ENCODE results near the gene ODAD3. TPM values are rescaled to one million over a fixed set of nuclear protein-coding genes. Genes with fewer than 3 reads are reported as not detected.

Gene ODAD3
- 0.54 TPM for polyA plus RNA-seq (2012; ENCODE audit: insufficient read length, low read depth)

DNA sequence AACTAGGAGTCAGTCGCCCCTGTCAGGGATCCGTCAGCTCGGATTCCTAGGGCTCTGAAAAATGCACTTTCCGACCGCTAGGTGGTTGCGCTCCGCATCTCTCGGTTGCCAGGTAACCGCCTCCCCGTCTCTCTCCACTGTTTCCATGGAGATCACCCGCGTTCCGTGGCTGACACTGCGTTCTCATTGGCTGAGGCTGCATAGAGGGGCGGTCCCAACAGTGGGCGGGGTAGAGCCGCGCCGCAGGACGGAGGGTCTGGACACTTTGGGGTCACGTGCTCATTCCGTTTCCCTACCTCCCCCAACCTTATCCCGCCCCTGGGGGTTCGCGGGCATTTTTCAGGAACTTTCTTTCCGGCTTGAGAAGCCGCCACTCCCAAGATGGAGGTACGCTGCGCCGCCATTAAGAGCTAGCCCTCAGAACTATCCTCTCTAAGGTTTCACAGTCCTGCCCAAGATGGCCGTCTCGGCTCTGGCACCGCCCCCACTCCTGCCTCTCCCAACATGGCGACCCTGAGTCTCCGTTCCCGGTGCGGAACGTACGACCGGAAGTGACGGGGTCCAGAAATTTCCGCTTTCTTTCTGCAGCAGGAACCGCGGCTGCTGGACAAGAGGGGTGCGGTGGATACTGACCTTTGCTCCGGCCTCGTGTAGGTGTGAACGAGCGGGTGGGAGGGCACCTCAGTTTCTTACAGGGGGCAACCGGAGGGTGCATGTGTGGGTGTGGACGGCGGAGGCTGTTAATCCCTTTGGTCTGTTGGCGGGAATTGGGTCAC lies at the start of gene ODAD3, which contains the start of gene PRKCSH:
Gene ODAD3, minus strand, starts transcription at position 65 of the 776 bp plus-strand sequence. CDS start 105 bp downstream, outside the sequence.
Gene PRKCSH, plus strand, starts transcription at position 579 of the 776 bp plus-strand sequence. CDS start 483 bp downstream, outside the sequence.
- peak; percentile 29 for TF ChIP-seq FOXP2 (optimal IDR thresholded peaks at IDR 0.05; ENCODE audit: borderline replicate concordance, extremely low read depth, extremely low read length, insufficient read depth)
- peak; percentile 90 for TF ChIP-seq POLR2AphosphoS5 (IDR thresholded peaks at IDR 0.05; ENCODE audit: low read depth, low read length)
- no peak for TF ChIP-seq SIN3A (IDR thresholded peaks at IDR 0.05; ENCODE audit: borderline replicate concordance, insufficient read depth, low read length)
- TF ChIP-seq, protein P1, sequence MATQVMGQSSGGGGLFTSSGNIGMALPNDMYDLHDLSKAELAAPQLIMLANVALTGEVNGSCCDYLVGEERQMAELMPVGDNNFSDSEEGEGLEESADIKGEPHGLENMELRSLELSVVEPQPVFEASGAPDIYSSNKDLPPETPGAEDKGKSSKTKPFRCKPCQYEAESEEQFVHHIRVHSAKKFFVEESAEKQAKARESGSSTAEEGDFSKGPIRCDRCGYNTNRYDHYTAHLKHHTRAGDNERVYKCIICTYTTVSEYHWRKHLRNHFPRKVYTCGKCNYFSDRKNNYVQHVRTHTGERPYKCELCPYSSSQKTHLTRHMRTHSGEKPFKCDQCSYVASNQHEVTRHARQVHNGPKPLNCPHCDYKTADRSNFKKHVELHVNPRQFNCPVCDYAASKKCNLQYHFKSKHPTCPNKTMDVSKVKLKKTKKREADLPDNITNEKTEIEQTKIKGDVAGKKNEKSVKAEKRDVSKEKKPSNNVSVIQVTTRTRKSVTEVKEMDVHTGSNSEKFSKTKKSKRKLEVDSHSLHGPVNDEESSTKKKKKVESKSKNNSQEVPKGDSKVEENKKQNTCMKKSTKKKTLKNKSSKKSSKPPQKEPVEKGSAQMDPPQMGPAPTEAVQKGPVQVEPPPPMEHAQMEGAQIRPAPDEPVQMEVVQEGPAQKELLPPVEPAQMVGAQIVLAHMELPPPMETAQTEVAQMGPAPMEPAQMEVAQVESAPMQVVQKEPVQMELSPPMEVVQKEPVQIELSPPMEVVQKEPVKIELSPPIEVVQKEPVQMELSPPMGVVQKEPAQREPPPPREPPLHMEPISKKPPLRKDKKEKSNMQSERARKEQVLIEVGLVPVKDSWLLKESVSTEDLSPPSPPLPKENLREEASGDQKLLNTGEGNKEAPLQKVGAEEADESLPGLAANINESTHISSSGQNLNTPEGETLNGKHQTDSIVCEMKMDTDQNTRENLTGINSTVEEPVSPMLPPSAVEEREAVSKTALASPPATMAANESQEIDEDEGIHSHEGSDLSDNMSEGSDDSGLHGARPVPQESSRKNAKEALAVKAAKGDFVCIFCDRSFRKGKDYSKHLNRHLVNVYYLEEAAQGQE (IDR thresholded peaks at IDR 0.05; ENCODE audit: insufficient read depth in 1 of 2, low read depth in 2 of 2, low read length in 2 of 2): peak in 1 of 2 experiments; percentile 63; a peak in 1 of 4 replicates
- peak; percentile 90; the same call in 1 of the 2 replicates for TF ChIP-seq TAF1 (IDR thresholded peaks at IDR 0.05; ENCODE audit: borderline replicate concordance, insufficient read depth, low read length)

DNA sequence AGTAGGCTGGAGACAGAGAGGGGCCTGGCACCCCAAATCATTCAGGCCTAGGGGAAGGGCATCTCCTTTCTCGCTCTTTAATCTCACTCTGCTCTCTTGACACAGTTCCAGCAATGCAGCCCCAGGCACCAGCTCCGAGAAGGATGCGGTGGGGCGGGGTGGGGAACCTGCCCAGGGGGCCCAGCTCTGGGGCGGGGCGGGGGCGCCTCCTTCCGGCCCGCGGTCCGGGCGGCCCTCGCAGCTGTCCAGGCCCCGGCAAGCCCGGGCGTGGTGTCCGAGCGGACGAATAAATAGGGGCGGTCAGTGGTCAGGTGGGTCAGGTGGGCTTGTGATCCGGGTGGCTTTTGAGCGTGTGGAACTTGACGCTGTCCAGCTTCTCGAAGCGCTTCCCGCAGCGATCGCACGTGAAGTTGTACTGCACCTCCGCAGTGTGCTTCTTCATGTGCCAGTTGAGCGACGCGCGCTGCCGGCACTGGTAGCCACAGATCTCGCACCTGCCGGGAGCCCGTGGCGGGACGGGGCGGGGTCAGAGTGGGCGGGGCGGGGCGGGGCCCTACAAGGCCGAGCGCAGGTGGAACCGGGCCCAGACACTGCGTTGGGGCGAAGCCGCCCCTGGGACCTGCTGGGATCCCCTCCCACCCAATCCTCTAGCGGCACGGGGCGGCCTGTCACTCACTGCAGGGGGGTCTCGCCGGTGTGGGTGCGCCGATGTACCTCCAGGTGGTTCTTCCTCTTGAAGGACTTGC lies 48.6 kb upstream of the ODAD3 start:
- TF ChIP-seq SIN3A (IDR thresholded peaks at IDR 0.05; ENCODE audit: borderline replicate concordance, insufficient read depth, low read length): no peak
- no peak for TF ChIP-seq FOXP2 (optimal IDR thresholded peaks at IDR 0.05; ENCODE audit: borderline replicate concordance, extremely low read depth, extremely low read length, insufficient read depth)
- no peak for TF ChIP-seq POLR2AphosphoS5 (IDR thresholded peaks at IDR 0.05; ENCODE audit: low read depth, low read length)
- TF ChIP-seq TAF1 (IDR thresholded peaks at IDR 0.05; ENCODE audit: borderline replicate concordance, insufficient read depth, low read length): no peak
- TF ChIP-seq, protein P1 (IDR thresholded peaks at IDR 0.05; ENCODE audit: insufficient read depth in 1 of 2, low read depth in 2 of 2, low read length in 2 of 2): peak in 1 of 2 experiments; percentile 39; a peak in 1 of 4 replicates

DNA sequence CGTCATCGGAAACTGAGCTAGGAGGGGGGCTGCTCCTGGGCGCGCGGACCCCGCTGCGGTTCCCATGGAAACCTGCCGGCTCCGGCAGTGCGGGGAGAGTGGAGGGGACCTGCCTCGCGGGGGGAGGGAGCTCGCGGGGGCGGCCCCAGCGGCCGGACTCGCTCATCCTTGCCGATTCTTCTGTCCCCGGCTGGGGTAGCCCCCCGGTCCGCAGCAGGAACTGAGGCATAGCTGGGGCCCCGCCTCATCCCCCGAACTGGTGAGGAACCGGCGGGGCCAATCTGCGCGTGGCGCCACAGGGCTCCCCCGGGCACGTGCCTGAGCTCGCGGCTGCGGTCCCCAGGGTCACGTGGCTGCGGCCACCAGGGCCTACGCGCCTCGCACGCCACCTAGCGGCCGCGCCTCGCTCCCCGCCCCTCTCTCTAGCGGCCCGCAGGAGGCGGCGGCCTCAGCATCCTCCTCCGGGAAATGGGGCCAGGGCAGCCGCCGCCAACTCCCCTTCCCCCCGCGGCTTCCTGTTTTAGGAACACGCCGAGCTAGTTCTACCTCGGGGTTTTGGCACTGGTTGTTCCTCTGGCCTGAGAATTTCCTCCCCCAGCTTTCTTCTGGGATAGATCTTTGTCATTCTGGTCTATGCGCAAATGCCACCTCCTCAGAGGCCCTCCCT lies 47.6 kb upstream of the ODAD3 start:
- TF ChIP-seq POLR2AphosphoS5 (IDR thresholded peaks at IDR 0.05; ENCODE audit: low read depth, low read length): no peak; the same call in 1 of the 2 replicates
- TF ChIP-seq SIN3A (IDR thresholded peaks at IDR 0.05; ENCODE audit: borderline replicate concordance, insufficient read depth, low read length): peak; percentile 79; the same call in 1 of the 2 replicates
- TF ChIP-seq, protein P1 (IDR thresholded peaks at IDR 0.05; ENCODE audit: insufficient read depth in 1 of 2, low read depth in 2 of 2, low read length in 2 of 2): peak; percentile 56 to 60
- TF ChIP-seq FOXP2 (optimal IDR thresholded peaks at IDR 0.05; ENCODE audit: borderline replicate concordance, extremely low read depth, extremely low read length, insufficient read depth): peak; percentile 99
- TF ChIP-seq TAF1 (IDR thresholded peaks at IDR 0.05; ENCODE audit: borderline replicate concordance, insufficient read depth, low read length): 0 out of 2 replicates have a peak, but pooled peaks have one; percentile 42

DNA sequence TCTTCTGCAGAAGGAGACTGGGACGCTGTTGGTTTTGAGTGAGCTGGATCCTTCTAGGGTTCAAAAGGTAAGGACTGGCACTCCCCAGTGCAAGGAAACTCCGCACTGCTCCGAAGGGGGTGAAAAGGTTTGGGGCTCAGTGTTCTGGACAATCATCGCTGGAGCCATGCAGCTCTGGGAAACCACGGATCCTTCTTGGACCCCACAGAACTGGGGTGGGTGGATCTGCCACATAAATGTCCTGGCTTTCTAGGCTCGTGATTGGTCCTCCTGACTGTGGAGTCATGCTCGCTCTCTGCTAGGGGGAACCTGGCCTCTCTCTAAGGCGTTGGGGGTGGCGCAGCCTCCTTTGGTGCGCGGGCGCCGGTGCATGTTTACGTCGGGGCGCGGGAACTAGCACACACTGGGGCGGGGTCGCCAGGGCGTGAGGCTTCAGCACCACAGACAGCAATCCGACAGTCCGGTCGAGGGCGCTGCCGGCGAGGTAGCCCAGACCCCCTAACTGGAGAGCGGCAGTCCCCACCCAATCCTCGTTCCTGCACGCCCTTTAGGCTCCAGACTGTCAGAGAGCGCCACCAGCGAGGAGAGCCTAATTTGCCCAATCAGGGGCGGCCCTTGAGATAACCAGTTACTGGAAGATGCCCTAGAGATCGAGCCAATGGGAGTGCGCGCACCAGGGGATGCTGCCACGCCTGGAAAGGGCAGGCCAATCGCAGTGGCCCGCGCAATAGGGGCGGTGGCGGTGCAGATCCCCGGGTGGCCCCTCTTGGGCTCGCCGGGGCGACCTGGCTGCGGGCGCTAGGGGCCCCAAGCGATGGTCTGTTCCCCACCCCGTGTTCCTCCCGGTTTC lies 46.8 kb upstream of the ODAD3 start:
- TF ChIP-seq TAF1 (IDR thresholded peaks at IDR 0.05; ENCODE audit: borderline replicate concordance, insufficient read depth, low read length) (no peak), FOXP2 (optimal IDR thresholded peaks at IDR 0.05; ENCODE audit: borderline replicate concordance, extremely low read depth, extremely low read length, insufficient read depth) (peak; percentile 8), SIN3A (IDR thresholded peaks at IDR 0.05; ENCODE audit: borderline replicate concordance, insufficient read depth, low read length) (no peak), POLR2AphosphoS5 (IDR thresholded peaks at IDR 0.05; ENCODE audit: low read depth, low read length) (no peak)
- TF ChIP-seq, protein P1 (IDR thresholded peaks at IDR 0.05; ENCODE audit: insufficient read depth in 1 of 2, low read depth in 2 of 2, low read length in 2 of 2): peak; percentile 86 to 92
